Gastrocnemius medialis (tissue), 4 donors: ENCODE measurements around the gene DHX8. TPM values are rescaled to one million over a fixed set of nuclear protein-coding genes. Genes with fewer than 3 reads are reported as not detected.
A peak's percentile ranks its signal among the peaks of the same experiment; 100 is the strongest.
"Not testable (repeated sequence)": the region's sequence is repeated elsewhere in the genome, so short reads cannot be mapped to it uniquely, and the experiment has no call there.

ENCODE experiments used
- ATAC-seq, 2 donors: fragments of 150-250 bp; one replicate each; pipeline ENCODE4 v1.9.1; 2016
- DNase-seq, 2 donors: peaks; one replicate each; pipeline ENCODE4 v3.0.0-alpha.2; 2019
- H3K27ac ChIP-seq, 4 donors: fragments of 200-600 bp; sonication (generic); 1 replicate in 1 of 4; 2 replicates in 3 of 4; pipeline ENCODE4 v1.5.1; 2016 to 2018; ENCODE audit warnings: mild to moderate bottlenecking in 2 of 4, moderate library complexity in 1 of 4
- H3K27me3 ChIP-seq, 3 donors: fragments of 200-600 bp; sonication (generic) in 2 of 3; 1 replicate in 1 of 3; 2 replicates in 2 of 3; pipeline versions ENCODE4 v1.5.1 to v1.6.0; 2016 to 2019; ENCODE audit warnings: mild to moderate bottlenecking in 1 of 3, moderate library complexity in 1 of 3
- H3K36me3 ChIP-seq, 2 donors: fragments of 200-600 bp; sonication (generic) in 1 of 2; one replicate each; pipeline ENCODE4 v1.5.1; 2017 to 2018
- H3K4me1 ChIP-seq, 2 donors: fragments of 200-600 bp; sonication (generic) in 1 of 2; one replicate each; pipeline ENCODE4 v1.5.1; 2016 to 2017; ENCODE audit warnings: mild to moderate bottlenecking in 2 of 2
- H3K4me3 ChIP-seq, 4 donors: fragments of 200-600 bp; sonication (generic) in 3 of 4; 1 replicate in 1 of 4; 2 replicates in 3 of 4; pipeline ENCODE4 v1.5.1; 2016 to 2019; ENCODE audit warnings: mild to moderate bottlenecking in 2 of 4
- H3K9me3 ChIP-seq, 3 donors: fragments of 200-600 bp; sonication (generic) in 2 of 3; 1 replicate in 1 of 3; 2 replicates in 2 of 3; pipeline ENCODE4 v1.5.1; 2016 to 2019
- POLR2A ChIP-seq, 2 donors: fragments of 450-650 bp; IDR thresholded peaks; one replicate each; pipeline ENCODE4 v1.6.1; 2017; ENCODE audit warnings: antibody characterized with exemption in 2 of 2, mild to moderate bottlenecking in 2 of 2, moderate library complexity in 2 of 2
- in situ Hi-C, 4 donors: fragments of 200-750 bp; cut with MboI; loops; one replicate each; pipeline versions ENCODE4 v1.15.0 to v1.8.0; 2017; ENCODE audit warnings: low sequenced_read_pairs in 4 of 4
- intact Hi-C: fragments of 100-400 bp; cut with DNase I; formaldehyde crosslinking; loops from one replicate; pipeline ENCODE4 v1.15.1; 2023; ENCODE audit warnings: low total_unique reads
- total RNA-seq, 4 donors: library from RNA; depleted of rRNA; stranded (reverse); fragments of >200 nt; gene quantifications; one replicate each; pipeline versions ENCODE4 v1.1.0 to v1.2.3, GENCODE V29; 2016
- TF ChIP-seq, protein P1 (sequence below), 5 experiments: fragments of 450-650 bp in 3 of 5; fragments of 200-600 bp in 2 of 5; sonication (generic) in 2 of 5; IDR thresholded peaks in 4 of 5; conservative IDR thresholded peaks in 1 of 5; 1 replicate in 4 of 5; 2 replicates in 1 of 5; pipeline ENCODE4 v1.5.1; 2016 to 2019; ENCODE audit warnings: antibody characterized with exemption in 5 of 5, mild to moderate bottlenecking in 3 of 5, moderate library complexity in 3 of 5

Gene DHX8
- total RNA-seq, 4 donors from 2014 or later: 24.0 to 30.3 (median 27.2) TPM

DNA sequence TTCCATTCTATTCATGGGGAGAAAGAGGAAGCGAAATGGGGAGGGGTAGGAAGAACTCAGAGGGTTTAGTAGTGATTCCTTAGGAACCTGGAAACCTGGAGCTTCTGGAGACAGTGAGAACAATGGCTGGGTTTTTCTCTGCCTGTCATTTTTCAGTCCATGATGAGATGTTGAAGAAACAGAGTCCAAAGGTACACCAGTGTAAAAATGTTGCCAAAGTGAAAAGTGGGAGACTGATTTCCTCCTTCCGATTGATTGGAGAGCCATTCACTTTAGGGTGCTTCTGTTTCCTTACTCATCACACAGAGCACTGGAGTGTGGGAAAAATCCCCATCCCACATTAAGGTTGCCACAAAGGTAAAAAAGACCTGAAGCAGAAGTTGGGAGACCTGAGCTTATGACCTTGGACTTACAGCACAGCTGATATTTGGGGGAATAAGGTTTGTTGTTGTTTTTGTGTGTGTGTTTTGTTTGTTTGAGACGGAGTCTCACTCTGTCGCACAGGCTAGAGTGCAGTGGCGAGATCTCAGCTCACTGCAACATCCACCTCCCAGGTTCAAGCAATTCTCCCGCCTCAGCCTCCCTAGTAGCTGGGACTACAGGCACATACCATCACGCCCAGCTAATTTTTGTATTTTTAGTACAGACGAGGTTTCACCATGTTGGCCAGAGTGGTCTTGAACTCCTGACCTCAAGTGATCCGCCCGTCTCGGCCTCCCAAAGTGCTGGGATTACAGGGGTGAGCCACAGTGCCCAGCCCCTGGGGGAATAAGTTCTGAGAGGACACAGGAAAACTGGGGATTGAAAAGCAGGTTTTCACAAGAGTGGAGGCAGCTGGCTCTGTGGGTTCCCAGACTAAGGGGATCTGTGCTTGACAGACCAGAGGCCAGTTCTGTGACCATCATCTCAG is 1.4 kb upstream of the DHX8 start:
- Histone ChIP-seq H3K27me3 (no peaks in the 10 kb centered on the region), H3K9me3 (no peaks in the 10 kb centered on the region), H3K4me1 (peaks cover 23 to 24% of the 10 kb centered on the region in 2 donors), H3K4me3 (no peak overlapping the region), H3K36me3 (no peaks in the 10 kb centered on the region), H3K27ac (no peak overlapping the region)
- no peak for ATAC-seq
- no peak for DNase-seq
- no peak for TF ChIP-seq POLR2A (IDR thresholded peaks at IDR 0.05)
- TF ChIP-seq, protein P1, sequence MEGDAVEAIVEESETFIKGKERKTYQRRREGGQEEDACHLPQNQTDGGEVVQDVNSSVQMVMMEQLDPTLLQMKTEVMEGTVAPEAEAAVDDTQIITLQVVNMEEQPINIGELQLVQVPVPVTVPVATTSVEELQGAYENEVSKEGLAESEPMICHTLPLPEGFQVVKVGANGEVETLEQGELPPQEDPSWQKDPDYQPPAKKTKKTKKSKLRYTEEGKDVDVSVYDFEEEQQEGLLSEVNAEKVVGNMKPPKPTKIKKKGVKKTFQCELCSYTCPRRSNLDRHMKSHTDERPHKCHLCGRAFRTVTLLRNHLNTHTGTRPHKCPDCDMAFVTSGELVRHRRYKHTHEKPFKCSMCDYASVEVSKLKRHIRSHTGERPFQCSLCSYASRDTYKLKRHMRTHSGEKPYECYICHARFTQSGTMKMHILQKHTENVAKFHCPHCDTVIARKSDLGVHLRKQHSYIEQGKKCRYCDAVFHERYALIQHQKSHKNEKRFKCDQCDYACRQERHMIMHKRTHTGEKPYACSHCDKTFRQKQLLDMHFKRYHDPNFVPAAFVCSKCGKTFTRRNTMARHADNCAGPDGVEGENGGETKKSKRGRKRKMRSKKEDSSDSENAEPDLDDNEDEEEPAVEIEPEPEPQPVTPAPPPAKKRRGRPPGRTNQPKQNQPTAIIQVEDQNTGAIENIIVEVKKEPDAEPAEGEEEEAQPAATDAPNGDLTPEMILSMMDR (IDR thresholded peaks at IDR 0.05 in 4 of 5, conservative IDR thresholded peaks at IDR 0.05 in 1 of 5): no peak
- intact Hi-C loops: loop anchor here (1.0 to 2.0 kb wide), 5 partner anchors 84 to 532 kb away; partner anchors contain the start of genes ARL4D, NBR1 and TMEM101
- in situ Hi-C loops: loop anchor here (5.0 to 25.0 kb wide), 3 partner anchors 85 to 270 kb away; partner anchors contain the start of genes ARL4D (in 1 of the 4) and TMEM106A (in 1 of the 4)

DNA sequence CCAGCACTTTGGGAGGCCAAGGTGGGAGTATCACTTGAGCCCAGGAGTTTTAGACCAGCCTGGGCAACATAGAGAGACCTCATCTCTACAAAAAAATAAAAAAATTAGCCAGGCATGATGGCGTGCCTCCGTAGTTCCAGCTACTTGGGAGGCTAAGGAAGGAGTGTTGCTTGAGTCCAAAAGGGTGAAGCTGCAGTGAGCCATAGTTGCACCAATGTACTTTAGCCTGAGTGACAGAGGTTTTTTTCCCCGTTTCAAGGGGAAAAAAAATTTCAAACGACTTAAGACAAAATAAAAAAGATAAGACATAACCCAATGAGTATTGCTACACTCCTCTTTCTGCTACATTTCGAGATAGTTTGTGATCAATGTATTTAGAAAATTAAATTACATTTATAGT is 6.8 kb downstream of the DHX8 start:
- in situ Hi-C loops (loop anchor here in 1 of 4 donors (25.0 kb wide), 1 partner anchor 278 kb away; the partner anchor contains the start of gene TMEM106A), intact Hi-C loops (no loop called here)
- DNase-seq (no peak), ATAC-seq (no peak)
- no peak for TF ChIP-seq POLR2A (IDR thresholded peaks at IDR 0.05)
- TF ChIP-seq, protein P1 (IDR thresholded peaks at IDR 0.05 in 4 of 5, conservative IDR thresholded peaks at IDR 0.05 in 1 of 5): no peak
- no peaks in the 10 kb centered on the region for H3K9me3 ChIP-seq
- H3K4me1 ChIP-seq: peaks cover 9 to 11% of the 10 kb centered on the region in 2 donors
- H3K27me3 ChIP-seq: no peaks in the 10 kb centered on the region
- H3K27ac ChIP-seq: no peak overlapping the region
- H3K36me3 ChIP-seq: peaks cover 3 to 54% of the 10 kb centered on the region in 2 donors
- no peak overlapping the region for H3K4me3 ChIP-seq

DNA sequence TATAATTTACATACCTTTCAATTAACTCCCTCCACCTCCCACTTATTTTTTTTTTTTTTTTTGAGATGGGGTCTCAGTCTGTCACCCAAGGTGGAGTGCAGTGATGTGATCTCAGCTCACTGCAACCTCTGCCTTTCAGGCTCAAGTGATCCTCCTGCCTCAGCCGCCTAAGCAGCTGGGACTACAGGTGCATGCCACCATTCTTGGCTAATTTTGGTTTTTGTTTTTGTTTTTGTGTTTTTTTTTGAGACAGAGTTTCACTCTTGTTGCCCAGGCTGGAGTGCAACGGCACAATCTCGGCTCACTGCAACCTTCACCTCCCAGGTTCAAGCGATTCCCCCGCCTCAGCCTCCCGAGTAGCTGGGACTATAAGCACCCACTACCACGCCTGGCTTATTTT is 25.7 kb downstream of the DHX8 start:
- ATAC-seq, H3K27ac ChIP-seq, in situ Hi-C loops, DNase-seq, H3K4me1 ChIP-seq, H3K4me3 ChIP-seq, intact Hi-C loops, H3K27me3 ChIP-seq, H3K9me3 ChIP-seq: not testable (repeated sequence)
- H3K36me3 ChIP-seq: peaks cover 5 to 85% of the 10 kb centered on the region in 2 donors

DNA sequence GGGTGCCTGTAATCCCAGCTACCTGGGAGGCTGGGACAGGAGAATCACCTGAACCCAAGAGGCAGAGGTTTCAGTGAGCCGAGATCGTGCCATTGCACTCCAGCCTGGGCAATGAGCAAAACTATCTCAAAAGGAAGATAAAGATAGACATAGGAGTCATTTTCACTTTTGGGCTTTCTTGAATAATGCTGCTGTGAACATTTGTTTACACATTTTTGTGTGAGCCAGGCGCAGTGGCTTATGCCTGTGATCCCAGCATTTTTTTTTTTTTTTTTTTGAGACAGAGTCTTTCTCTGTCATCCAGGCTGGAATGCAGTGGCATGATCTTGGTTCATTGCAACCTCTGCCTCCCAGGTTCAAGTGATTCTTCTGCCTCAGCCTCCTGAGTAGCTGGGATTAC is 27.4 kb downstream of the DHX8 start:
- H3K27ac ChIP-seq, DNase-seq, intact Hi-C loops: not testable (repeated sequence)

DNA sequence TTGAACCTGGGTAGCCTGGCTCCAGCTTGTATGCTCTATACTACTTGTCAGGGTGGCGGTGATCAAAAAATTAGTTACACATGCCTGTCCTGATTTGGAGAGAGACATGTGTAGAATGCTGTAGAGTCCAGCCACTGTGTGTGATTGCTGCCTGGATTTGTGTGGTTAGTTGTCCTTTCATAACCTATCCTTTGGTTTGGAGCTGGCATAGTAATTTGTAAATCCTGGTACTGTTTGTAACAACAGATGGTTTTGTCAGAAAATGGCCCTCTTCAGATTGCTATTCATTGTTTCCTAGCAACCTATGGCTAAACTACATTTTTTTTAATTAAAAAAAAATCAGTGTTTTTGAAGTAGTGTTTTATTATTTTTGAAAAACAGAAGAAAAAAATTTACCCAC is 31.9 kb downstream of the DHX8 start:
- H3K9me3 ChIP-seq: no peaks in the 10 kb centered on the region
- peaks cover 0 to 63% of the 10 kb centered on the region in 2 donors for H3K36me3 ChIP-seq
- H3K27me3 ChIP-seq: no peaks in the 10 kb centered on the region
- TF ChIP-seq, protein P1 (IDR thresholded peaks at IDR 0.05 in 4 of 5, conservative IDR thresholded peaks at IDR 0.05 in 1 of 5): no peak
- TF ChIP-seq POLR2A (IDR thresholded peaks at IDR 0.05): no peak
- in situ Hi-C loops (no loop called here), intact Hi-C loops (no loop called here)
- ATAC-seq: no peak
- DNase-seq: no peak
- H3K4me1 ChIP-seq: peaks cover 10 to 19% of the 10 kb centered on the region in 2 donors
- H3K27ac ChIP-seq: peak overlapping the region in 3 of 4 donors; percentile 16 to 77 (median 68)
- no peak overlapping the region for H3K4me3 ChIP-seq

More for the DNA sequence above, 27.4 kb downstream of the DHX8 start:
- Histone ChIP-seq H3K4me1 (peaks cover 10 to 19% of the 10 kb centered on the region in 2 donors), H3K36me3 (peaks cover 5 to 67% of the 10 kb centered on the region in 2 donors)
- H3K27me3 ChIP-seq, in situ Hi-C loops, H3K4me3 ChIP-seq, H3K9me3 ChIP-seq, ATAC-seq: not testable (repeated sequence)
